Activated B cell treated with CpG ODN at 0.5 μM for 24 hours (primary cell): Measurements from ENCODE around the gene SLCO3A1. TPM values are rescaled to one million over a fixed set of nuclear protein-coding genes. Genes with fewer than 3 reads are reported as not detected.

Source experiments
- ATAC-seq: fragments of 200-7000 bp; cut with Tn5 transposase; one replicate; pipeline ENCODE4 v1.10.0; 2021; ENCODE audit warnings: low read depth, mild to moderate bottlenecking, moderate library complexity
- CTCF ChIA-PET: fragments of 350-600 bp; sonication (Branson Sonifier 250); formaldehyde crosslinking; loops from one replicate; lab custom pipeline; 2021; ENCODE audit warnings: antibody characterized with exemption; lab: Charles Lee
- POLR2A ChIA-PET: fragments of 350-600 bp; sonication (Branson Sonifier 250); formaldehyde crosslinking; loops from one replicate; lab custom pipeline; 2021; ENCODE audit warnings: antibody characterized with exemption; lab: Charles Lee
- DNase-seq: peaks from one replicate; pipeline ENCODE4 v3.0.0; 2022
- H3K27ac Mint-ChIP-seq: one replicate; pipeline ENCODE4 v1.8.0; 2020; ENCODE audit warnings: mixed read lengths
- H3K27me3 Mint-ChIP-seq: one replicate; pipeline ENCODE4 v1.8.0; 2021; ENCODE audit warnings: mixed read lengths
- H3K36me3 Mint-ChIP-seq: one replicate; pipeline ENCODE4 v1.8.0; 2021; ENCODE audit warnings: low read depth, mixed read lengths
- H3K4me1 Mint-ChIP-seq: one replicate; pipeline ENCODE4 v1.8.0; 2021; ENCODE audit warnings: mixed read lengths
- H3K4me3 Mint-ChIP-seq: one replicate; pipeline ENCODE4 v1.8.0; 2020; ENCODE audit warnings: mild to moderate bottlenecking, mixed read lengths
- H3K9me3 Mint-ChIP-seq: one replicate; pipeline ENCODE4 v1.8.0; 2020; ENCODE audit warnings: mixed read lengths
- CTCF ChIP-seq: fragments of 200-600 bp; IDR thresholded peaks from one replicate; pipeline ENCODE4 v1.8.0; 2022; ENCODE audit warnings: antibody characterized with exemption, mild to moderate bottlenecking
- intact Hi-C: fragments of 100-400 bp; cut with micrococcal nuclease; formaldehyde crosslinking; loops from one replicate; pipeline ENCODE4 v1.15.1; 2024
- total RNA-seq: library from RNA; stranded (reverse); gene quantifications from 2 replicates; pipeline ENCODE4 v1.2.3, GENCODE V29; 2022

SLCO3A1 gene
- total RNA-seq, 1 donor from 2014 or later = 0.82 TPM

- Mint-ChIP-seq H3K4me1 (no peaks in the 10 kb centered on the region), H3K4me3 (no peak overlapping the region), H3K9me3 (peaks cover 22% of the 10 kb centered on the region), H3K27me3 (no peaks in the 10 kb centered on the region), H3K27ac (no peak overlapping the region), H3K36me3 (no peaks in the 10 kb centered on the region)
- ATAC-seq = no peak
- POLR2A ChIA-PET = no interaction called here
- DNase-seq = no peak
- CTCF ChIA-PET = no interaction called here
- no peak for TF ChIP-seq CTCF
- intact Hi-C loops = no loop called here
Measured at GRCh38 chr15:91898843-91899242, 45.3 kb downstream of the SLCO3A1 start.

- Mint-ChIP-seq H3K4me3 (no peak overlapping the region), H3K36me3 (no peaks in the 10 kb centered on the region), H3K4me1 (no peaks in the 10 kb centered on the region), H3K27ac (no peak overlapping the region), H3K27me3 (no peaks in the 10 kb centered on the region), H3K9me3 (peaks cover 20% of the 10 kb centered on the region)
- DNase-seq = no peak
- TF ChIP-seq CTCF = no peak
- ChIA-PET POLR2A (no interaction called here), CTCF (no interaction called here)
- ATAC-seq = no peak
- intact Hi-C loops = no loop called here
Measured at GRCh38 chr15:91904942-91905341, 51.4 kb downstream of the SLCO3A1 start.

- Mint-ChIP-seq H3K9me3 (no peaks in the 10 kb centered on the region), H3K4me3 (no peak overlapping the region), H3K27ac (no peak overlapping the region), H3K4me1 (no peaks in the 10 kb centered on the region), H3K27me3 (no peaks in the 10 kb centered on the region), H3K36me3 (no peaks in the 10 kb centered on the region)
- DNase-seq (no peak), ATAC-seq (no peak)
- intact Hi-C loops = no loop called here
- TF ChIP-seq CTCF = no peak
- POLR2A ChIA-PET = no interaction called here
- CTCF ChIA-PET = no interaction called here
Measured at GRCh38 chr15:91908391-91908790, 54.9 kb downstream of the SLCO3A1 start.

- no peak for TF ChIP-seq CTCF
- H3K27me3 Mint-ChIP-seq = no peaks in the 10 kb centered on the region
- DNase-seq (no peak), ATAC-seq (no peak)
- H3K9me3 Mint-ChIP-seq = no peaks in the 10 kb centered on the region
- POLR2A ChIA-PET = no interaction called here
- no peaks in the 10 kb centered on the region for H3K4me1 Mint-ChIP-seq
- H3K4me3 Mint-ChIP-seq = no peak overlapping the region
- intact Hi-C loops = no loop called here
- no peak overlapping the region for H3K27ac Mint-ChIP-seq
- CTCF ChIA-PET = no interaction called here
- no peaks in the 10 kb centered on the region for H3K36me3 Mint-ChIP-seq
Measured at GRCh38 chr15:91909111-91909510, 55.6 kb downstream of the SLCO3A1 start.

GRCh38 chr15:91909574-91909973, 56.1 kb downstream of the SLCO3A1 start:
- Mint-ChIP-seq H3K27me3 (no peaks in the 10 kb centered on the region), H3K4me3 (no peak overlapping the region), H3K9me3 (no peaks in the 10 kb centered on the region), H3K27ac (no peak overlapping the region), H3K4me1 (no peaks in the 10 kb centered on the region), H3K36me3 (no peaks in the 10 kb centered on the region)
- ATAC-seq (no peak), DNase-seq (no peak)
- ChIA-PET CTCF (no interaction called here), POLR2A (no interaction called here)
- intact Hi-C loops = no loop called here
- TF ChIP-seq CTCF = no peak
